Measurements from ENCODE around the gene SENP1. TPM values are rescaled to one million over a fixed set of nuclear protein-coding genes. Genes with fewer than 3 reads are reported as not detected.

Gene SENP1
- total RNA-seq, 1 donor from 2014 or later, result 3.9 TPM

DNA sequence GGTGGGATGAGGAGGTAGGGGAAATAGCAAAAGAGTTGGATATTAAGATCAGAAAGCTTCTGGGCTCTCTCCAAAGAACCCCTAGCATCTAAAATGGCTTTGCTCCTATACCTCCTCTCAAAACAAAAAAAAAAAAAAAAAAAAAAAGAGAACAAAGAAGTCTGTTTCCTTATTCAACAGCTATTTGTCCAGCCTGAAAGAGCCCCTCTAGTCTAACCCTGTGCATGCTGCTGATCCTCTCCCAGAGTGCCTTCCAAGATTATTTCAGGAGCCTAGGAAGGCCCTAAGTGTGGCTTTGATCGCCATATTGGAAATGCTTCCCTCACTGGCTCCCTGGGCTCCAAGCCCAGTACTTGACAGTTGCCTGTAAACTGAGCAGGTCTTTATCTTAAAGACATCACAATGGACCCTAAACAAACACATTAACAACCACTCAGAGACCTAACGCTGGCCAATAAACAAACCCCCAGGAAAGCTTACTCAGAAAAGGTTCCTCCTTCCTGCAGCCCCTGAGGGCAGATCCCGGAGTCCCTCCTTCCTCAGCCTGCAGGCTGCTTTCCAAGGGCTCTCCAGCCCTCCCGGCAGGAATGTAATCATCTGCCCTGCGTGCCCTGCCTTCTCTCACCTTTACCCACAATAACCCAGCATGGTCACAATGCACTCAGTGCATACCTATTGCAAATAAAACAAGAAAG is 84.2 kb downstream of the SENP1 start:
- DNase-seq (ENCODE audit: low spot score) (no peak), ATAC-seq (no peak)

DNA sequence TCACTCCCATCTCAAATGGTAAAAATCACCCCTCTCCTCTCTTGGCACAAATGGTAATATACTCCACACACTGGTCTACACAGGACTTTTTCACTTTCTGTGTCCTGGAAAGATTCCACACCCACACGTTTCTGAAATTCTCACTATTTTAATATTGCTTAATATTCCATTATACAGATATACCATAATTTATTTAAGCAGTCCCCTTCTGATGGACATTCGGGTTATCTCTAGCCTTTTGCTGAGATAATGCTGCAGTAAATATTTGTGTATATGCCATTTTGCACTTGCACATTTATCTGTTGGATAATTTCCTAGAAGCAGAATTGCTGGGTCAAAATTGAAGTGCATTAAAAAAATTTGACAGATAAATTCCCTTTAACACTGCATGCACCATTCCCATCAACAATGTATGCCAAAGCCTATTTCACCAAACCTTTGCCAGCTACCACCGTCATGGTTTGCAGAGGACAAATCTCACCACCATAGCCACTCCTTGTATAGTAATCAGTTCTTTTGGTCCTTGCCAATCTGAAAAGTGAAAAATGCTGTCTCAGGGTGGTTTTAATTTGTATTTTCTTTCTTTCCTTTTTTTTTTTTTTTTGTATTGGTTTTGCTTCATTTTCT is 86.1 kb downstream of the SENP1 start:
- no peak for ATAC-seq
- no peak for DNase-seq (ENCODE audit: low spot score)

DNA sequence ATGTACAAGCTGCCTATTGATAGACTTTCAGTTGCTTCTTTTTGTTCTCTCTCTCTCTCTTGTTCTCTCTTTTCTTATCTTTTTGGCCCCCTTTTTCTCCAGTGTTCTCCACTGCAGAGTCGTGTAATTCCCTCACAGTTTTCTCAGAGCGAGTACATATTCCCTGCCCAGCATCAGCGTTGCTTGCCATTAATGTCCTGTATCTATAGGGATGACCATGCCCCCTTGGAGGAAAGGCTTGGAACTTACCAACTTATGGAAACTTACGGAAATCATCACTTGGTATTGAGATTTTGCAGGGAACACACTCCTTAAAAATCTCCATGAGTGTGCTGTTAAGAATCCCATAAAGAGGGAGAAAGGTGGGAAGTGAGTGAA is 87.3 kb downstream of the SENP1 start:
- no peak for DNase-seq (ENCODE audit: low spot score)

DNA sequence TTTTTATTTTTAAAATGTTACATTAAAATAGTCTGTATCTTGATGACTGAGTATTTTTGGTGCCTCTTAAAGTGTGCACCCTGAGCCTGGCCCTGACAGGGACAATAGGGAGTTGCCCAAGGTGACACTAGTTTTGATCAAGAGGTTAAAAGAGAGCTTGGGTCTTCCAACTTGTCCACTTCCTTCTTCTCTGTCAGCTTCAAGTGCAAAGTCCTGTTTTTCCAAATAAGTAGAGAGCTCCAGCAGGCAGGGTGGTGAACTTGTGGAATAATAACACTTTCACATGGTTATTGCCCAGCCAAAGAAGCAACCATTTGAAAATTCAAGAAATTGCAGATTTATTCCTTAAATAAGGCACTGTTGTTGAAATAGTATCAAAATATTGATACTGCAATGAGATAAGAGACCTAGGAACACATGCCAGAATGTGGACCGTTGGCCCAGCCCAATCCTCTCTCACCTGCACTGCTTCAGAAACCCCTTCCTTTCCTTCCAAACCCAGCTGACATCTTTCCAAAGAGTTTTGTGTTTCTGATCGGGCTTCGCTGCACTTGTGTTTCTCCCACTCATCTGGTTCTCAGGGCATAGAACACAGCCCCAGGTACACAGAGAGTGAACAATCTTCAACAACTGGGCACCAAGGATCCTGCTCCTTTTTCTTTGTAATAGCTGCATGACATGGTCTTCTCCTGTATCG is 87.8 kb downstream of the SENP1 start:
- no peak for ATAC-seq
- DNase-seq (ENCODE audit: low spot score), result no peak

More for the DNA sequence above, 87.3 kb downstream of the SENP1 start:
- no peak for ATAC-seq

DNA sequence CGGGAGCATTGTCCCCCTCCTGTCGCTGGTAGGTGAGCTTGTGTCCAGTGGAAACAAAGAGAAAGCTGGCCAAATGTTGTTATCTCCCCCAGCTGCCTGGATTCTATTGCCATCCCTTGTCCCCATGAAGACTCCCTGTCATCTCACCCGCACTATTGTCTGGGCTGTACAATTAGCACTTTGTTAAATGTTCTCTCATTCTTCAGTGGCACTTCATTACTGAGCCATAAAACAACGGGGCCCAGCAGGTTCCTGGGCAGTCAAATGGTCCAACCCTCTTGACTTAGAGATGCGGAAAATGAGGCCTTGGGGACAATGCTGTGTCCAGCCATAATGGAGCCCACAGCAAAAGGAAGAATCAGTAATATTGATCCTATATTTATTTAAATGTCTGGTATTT is 88.4 kb downstream of the SENP1 start:
- ATAC-seq (no peak), DNase-seq (ENCODE audit: low spot score) (no peak)

DNA sequence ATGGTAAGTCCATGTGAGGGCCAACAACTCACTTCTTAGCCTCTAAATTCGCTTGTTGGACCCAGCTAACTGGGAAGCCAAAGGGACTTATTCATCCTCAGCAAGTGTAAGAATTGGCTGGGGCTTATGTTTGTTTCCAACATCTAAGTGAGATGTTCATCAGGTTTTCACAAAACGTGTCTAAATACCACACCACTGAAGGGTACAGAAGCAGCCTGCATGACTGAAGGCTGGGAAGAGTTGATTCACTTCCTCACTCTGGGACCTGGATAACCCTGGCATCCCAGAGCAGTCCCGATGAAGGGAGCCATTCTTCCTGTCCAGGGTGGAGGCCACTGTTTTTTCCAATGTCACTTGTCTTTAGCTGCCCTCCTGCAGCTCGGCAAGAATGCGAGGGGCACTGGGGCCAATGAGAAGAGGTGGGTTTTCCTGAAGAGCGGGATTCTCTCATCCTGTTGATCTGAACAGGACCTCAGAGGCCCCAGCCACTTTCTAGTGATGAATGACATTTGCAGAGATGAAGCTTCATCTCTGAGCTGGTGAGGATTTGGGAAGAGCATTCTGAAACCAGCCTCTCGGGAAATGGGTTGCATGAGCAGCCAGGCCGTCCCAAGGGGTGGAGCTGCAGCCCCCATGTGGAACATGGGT is 89.4 kb downstream of the SENP1 start:
- no peak for DNase-seq (ENCODE audit: low spot score)
- ATAC-seq, result no peak

DNA sequence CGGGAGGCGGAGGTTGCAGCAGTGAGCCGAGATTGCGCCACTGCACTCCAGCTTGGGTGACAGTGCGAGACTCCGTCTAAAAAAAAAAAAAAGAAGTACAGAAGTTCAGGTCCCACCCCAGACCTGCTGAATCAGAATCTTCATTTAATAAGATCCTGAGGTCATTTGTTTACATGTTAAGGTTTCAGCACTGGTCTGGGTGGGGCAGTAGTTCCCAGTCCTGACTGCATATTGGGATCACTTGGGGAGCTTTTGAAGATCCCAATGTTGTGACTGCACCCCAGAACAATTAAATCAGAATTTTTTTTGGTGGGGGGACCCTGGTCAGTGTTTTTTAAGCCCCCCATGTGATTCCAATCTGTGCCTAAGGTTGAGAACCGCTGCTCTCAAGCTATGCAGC is 89.9 kb downstream of the SENP1 start:
- ATAC-seq (no peak), DNase-seq (ENCODE audit: low spot score) (no peak)

DNA sequence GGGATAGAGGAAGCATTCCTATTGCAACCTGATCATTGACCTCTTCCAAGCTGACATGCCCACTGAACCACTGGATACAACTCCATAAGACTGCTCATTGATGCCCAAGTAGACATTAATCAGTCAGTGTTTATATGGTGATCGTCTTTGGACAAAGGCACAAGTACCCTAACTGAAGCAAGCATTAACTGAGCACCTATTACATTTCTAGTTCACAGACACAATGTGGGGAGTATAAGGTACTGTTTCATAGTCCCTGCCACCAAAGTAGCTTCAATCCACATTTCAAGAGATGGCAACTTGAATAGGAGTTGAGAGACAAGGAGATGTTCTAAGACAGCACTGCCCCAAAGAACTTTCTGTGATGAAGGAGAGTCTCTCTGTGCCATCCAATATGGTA is 90.8 kb downstream of the SENP1 start:
- DNase-seq (ENCODE audit: low spot score) (no peak), ATAC-seq (no peak)

DNA sequence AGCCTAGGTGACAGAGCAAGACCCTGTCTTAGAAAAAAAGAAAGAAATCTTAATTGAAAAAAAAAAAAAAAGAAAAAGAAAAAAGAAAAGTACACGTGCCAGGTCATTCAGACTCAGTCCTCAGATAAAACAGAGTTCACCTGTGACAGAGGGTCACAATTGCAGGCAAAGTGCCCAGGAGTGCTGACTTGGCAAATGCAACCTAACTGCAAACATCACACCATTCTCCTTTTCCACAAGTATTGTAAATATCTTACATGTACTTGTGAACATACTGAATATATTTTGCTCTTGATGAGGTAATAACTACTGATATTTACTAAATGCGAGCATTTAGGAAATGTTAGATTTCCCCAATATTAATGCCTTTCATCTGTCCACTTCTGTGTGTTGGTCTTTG is 92.6 kb downstream of the SENP1 start:
- ATAC-seq, result peak; percentile 86
- peak; percentile 75 for DNase-seq (ENCODE audit: low spot score)

DNA sequence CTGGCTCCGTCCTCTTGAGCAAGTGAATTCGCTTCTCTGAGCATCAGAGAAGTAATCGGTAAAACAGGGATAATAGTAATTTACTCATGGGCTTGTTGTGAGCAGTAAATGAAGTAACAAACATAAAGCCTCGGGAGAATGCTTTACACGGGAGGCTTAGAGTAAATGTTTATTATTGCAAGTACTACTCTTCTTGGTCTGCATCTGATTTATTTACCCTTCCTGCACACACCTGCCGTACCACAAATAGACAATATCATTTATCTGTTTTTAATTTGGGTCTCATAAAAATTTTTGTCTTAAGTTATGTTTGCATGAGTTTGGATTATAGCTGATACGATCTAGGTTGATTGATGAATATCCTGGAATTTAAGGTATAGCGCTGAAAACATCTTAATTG is 93.8 kb downstream of the SENP1 start:
- ATAC-seq, result no peak
- no peak for DNase-seq (ENCODE audit: low spot score)

DNA sequence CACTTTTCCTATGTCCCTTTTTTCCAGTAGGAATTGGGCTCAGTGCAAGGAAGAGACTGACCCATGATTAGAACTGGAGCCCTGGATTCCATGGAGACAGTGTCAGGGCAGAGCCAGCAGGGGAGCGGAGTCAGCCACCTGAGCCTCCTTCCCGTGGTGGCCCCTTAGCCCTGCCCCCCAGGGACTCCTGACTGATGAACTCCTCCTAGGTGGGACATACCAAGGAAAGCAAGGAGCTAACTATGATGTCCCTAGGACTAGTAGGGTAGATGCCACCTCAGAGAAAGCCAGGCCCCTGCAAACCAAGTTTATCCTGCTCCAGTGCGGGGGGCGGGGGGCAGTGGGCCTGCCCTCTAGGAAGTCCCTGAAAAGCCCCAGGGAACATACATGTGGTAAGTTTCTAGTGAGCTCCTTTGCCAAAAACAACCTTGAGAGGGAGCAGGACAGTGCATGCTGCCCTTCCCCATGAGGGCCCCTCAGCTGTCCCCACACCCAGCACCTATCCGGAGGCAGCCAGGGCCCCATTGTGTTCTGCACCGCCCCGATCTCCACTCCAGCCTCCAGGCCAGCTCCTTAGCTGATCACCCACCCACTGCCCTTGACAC is 95.4 kb downstream of the SENP1 start:
- no peak for ATAC-seq
- no peak for DNase-seq (ENCODE audit: low spot score)

DNA sequence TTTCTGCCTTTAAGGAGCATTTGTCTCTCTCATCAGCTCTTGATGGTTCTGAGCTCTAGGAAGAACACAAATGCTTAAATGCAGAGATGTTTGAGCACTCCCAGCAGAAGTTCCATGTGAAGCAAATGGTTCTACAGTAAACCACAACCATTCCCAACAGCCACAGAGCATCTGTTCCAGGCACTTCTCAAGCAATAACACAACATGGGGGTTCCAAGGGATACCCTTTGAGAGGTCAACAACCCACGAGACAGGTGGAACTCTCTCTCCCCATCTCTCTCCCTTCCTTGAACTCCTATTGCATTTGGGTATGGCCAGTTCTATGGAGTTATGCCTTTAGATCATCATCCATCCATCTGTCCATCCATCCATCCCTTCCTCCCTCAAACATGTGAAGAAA is 96.4 kb downstream of the SENP1 start:
- DNase-seq (ENCODE audit: low spot score) (no peak), ATAC-seq (no peak)

DNA sequence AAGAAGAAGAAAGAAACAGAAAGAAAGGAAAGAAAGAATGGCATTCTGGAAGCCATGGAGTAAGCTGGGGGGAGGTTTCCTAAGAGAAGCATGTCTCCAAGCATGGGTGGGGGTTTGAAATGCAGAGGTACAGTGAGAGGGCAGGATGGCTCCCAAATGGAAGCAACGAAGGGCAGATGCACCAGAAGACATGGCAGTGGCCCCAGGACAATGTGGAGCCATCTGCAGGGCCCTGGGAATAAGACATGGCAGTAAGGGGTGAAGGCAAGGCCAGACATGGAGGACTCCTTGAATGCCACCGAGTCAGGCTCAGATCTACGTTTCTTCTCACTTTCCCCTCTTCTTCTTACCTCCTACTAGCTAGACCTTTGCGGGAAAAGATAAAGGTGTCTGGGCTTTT is 96.9 kb downstream of the SENP1 start:
- no peak for ATAC-seq
- no peak for DNase-seq (ENCODE audit: low spot score)

DNA sequence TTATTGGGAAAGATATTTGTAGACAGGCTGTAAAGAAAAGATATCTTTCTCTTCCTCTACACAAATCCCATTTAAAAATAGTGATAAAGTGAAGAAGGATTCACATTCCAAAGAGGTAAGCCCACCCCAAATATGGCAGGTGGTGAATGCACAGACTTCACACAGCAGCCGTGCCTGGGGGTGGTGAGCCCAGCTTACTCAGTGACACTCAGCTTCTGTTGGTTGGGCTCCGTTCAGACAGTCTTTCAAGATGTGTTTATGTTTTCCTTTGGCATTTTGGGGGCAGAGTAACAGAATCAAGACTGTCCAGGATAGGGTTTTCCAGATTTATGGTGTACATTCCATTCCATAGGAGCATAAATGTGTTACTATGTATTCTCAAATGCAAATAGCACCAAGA is 97.5 kb downstream of the SENP1 start:
- no peak for ATAC-seq
- no peak for DNase-seq (ENCODE audit: low spot score)

DNA sequence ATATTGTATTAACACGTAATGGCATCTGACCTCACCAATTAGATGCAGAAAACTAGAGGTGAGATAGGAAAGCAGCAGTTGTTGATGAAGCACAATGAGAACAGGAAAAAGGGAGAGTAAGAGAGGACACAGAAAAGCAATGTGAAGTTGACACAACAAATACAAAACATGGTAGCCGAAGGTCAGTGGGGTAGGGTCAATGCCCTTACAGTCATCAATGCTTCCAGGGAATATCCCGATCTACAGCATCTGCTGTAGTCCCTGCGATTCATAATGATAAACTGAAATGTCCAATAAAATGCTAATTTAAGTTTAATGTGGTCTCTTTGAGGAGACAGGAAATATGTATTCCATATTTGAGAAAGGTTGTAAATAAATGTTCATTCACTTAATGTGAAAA is 98.7 kb downstream of the SENP1 start:
- DNase-seq (ENCODE audit: low spot score) (no peak), ATAC-seq (no peak)

DNA sequence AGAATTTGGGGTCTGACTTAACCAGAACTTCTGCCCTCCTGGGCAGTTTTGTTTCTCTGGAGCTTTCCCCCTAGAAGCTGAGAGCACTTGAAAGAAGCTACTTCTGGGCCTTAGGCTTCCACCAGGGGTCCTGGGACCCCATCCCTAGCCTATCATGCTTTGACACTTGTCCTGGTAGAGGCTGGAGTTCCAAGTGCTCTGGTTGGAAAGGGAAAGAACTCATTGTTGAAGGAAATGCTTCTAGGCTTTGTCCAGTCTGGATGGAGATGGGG is 100.2 kb downstream of the SENP1 start:
- no peak for ATAC-seq

DNA sequence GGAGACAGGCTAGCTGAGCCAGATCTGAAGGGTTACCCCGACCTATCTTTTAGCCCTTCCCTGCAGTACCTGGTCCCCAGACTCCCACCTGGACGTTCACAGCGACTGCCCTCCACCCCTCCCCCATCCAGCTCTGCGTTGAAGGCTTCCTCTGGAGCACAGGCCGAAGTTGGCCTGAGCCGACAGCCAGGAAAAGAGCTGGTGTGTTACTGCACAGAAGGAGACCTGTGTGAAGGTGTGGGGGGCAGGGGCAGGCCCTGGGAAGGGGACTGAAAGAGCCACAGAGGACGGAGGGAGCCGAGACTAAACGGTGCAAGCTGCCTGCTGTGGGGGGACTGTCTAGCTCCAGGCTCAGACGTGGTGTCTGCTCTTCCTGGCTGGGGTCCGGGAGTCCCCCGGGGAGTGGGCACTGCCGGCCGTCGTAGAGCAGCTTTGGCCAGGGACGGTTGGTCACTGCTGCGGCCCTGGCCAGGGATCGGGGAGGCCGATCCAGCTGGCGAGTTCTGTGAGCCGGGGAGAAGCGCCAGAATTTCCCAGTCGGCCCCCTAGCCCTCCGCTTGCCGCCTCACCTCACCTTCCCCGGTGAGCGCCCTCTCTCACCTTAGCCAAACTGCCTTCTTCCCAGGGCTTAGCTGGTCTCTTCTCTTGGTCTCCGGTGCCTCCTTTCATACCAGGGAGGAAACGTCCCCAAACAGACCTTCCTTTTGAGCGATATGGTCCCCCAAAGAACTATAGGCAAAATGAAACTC is 100.7 kb downstream of the SENP1 start:
- no peak for ATAC-seq
- DNase-seq (ENCODE audit: low spot score), result no peak

More for the DNA sequence above, 100.2 kb downstream of the SENP1 start:
- DNase-seq (ENCODE audit: low spot score), result no peak

DNA sequence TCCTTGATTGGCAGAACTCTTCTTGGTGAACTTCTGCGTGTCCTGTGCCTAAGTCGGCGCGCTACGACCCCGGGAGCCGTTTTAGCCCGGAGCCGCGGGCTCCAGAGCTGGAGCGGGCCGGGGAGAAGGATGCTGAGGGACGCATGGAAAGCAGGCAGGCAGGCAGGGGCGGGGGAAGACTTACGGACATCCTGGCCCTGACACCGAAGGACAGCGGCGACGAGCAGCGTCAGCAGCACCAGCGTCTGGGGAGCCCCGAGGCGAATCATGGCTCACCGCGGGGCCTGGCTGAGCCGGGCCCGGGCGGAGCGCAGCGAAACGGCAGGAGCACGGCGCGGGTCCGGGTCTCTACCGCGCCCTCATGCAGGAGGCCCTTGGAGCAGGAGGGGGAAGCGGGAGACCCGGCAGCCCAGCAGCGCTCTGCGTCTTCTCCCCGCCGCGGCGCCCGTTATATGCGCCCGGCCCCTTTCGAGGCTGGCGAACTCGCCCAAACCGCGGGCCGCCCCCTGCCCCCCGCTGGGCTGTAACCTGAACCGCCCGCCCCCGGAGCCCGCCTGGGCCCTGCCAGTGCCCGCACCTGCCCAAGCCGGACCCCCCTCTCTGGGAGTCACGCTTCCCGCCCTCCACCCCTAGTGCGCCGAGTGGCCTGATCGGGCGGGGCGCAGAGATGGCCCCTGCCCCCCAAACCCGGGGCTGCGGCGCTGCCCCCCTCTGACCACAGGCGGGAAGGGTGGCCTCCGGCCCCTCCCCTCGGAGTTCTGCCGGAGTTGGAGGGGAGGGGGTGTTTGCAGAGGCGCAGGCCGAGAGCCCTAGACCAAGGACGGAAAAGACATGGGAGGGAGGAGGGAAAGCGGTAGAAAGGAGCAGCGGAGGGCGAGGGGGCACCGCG is 101.6 kb downstream of the SENP1 start, which contains the start of gene COL2A1:
TSS of gene COL2A1 (minus strand) at position 424 of the 889 bp plus-strand sequence. CDS start at position 269, 155 bp downstream.
- DNase-seq (ENCODE audit: low spot score) (no peak), ATAC-seq (peak; percentile 34)

DNA sequence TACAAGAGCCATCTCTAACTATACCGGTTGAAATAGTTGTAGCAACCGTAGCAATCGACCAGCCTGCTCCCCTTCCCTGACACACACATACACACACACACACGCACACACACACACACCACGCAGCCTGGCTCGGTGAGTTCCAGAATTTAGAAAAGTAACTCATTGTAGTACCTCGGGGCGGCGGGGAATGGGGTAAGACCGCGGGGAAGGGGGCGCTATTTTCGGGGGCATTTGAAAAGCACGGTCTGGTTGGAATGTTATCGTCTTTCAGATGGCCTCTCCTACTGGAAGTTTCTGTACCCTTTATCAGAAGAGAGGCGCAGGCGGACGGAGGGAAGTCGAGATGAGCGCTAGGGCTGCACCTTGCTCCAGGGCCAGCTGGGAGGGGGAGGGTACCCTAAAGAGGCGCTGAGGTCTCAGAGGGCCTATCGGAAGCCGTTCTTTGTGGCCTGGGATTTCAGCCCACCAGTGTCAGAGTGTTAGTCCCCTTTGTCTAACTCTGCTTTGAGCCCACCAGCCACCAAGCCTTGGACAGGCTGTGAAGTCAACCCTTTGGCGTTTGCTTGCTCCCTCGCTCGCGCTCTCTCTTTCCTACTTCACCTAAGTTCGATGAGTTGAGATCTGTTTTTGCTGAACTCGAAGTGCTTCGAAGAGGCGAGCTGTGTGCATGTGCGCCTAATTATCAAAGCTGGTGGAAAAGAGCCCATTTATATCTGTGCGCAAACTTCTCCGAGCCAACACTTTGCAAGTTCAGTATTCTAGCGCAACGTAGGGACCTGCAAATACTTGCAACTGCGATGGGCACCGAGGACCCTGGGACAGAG is 102.4 kb downstream of the SENP1 start:
- ATAC-seq (no peak), DNase-seq (ENCODE audit: low spot score) (no peak)
